Endothelial cell of umbilical vein (primary cell): Measurements from ENCODE around the gene C8G.

Experiments
- CTCF ChIP-seq, 2 donors: IDR thresholded peaks; 1 replicate in 1 of 2; 2 replicates in 1 of 2; pipeline ENCODE4 v1.5.1; 2011; ENCODE audit warnings: low read length in 2 of 2, mild to moderate bottlenecking in 2 of 2, moderate library complexity in 2 of 2, control low read depth in 1 of 2, inconsistent platforms in 1 of 2, low read depth in 1 of 2; ENCODE audit not compliant: insufficient read depth in 1 of 2; ENCODE audit errors: extremely low read depth in 1 of 2
- EZH2 ChIP-seq: IDR thresholded peaks from 2 replicates; pipeline ENCODE4 v1.6.1; 2012; ENCODE audit warnings: borderline replicate concordance, low read depth, mild to moderate bottlenecking, moderate library complexity, low read length, inconsistent platforms; ENCODE audit not compliant: severe bottlenecking
- FOS ChIP-seq: IDR thresholded peaks from 2 replicates; pipeline ENCODE4 v1.6.1; 2011; ENCODE audit warnings: mild to moderate bottlenecking, low read length, moderate library complexity, borderline replicate concordance; ENCODE audit not compliant: insufficient read depth
- JUN ChIP-seq: IDR thresholded peaks from 2 replicates; pipeline ENCODE4 v1.6.1; 2011; ENCODE audit warnings: borderline replicate concordance, low read depth; ENCODE audit not compliant: insufficient read length, insufficient read depth
- MAX ChIP-seq: IDR thresholded peaks from 2 replicates; pipeline ENCODE4 v1.6.1; 2011; ENCODE audit not compliant: insufficient read depth, insufficient read length
- MYC ChIP-seq: IDR thresholded peaks from one replicate; pipeline ENCODE4 v1.6.1; 2011; ENCODE audit warnings: mild to moderate bottlenecking, low read depth, low read length
- POLR2A ChIP-seq: IDR thresholded peaks from 2 replicates; pipeline ENCODE4 v1.6.1; 2012; ENCODE audit warnings: low read depth, mild to moderate bottlenecking, control low read depth, low read length
- POLR2AphosphoS5 ChIP-seq: IDR thresholded peaks from 2 replicates; pipeline ENCODE4 v1.6.1; 2012; ENCODE audit warnings: low read depth, mild to moderate bottlenecking, control low read depth, low read length, moderate library complexity; ENCODE audit not compliant: insufficient read depth

- TF ChIP-seq CTCF (IDR thresholded peaks at IDR 0.05; ENCODE audit: extremely low read depth in 1 of 2, insufficient read depth in 1 of 2, low read depth in 1 of 2, low read length in 2 of 2) (no peak), MAX (no peak), POLR2A (no peak), JUN (no peak), POLR2AphosphoS5 (no peak), FOS (no peak), MYC (no peak), EZH2 (no peak)
These were observed 17.4 kb upstream of the C8G start for GRCh38 chr9:136927343-136928271.
